Measurements from ENCODE around the gene FRMPD4. TPM values are rescaled to one million over a fixed set of nuclear protein-coding genes. Genes with fewer than 3 reads are reported as not detected.

Gene FRMPD4
- total and polyA plus RNA-seq, 2 donors (not counting 1 experiment from before 2014, with no cell fraction given): 0.50 to 1.5 TPM

- Histone ChIP-seq H3K27ac (ENCODE audit: insufficient read depth, low read length) (no peak overlapping the region), H3K4me1 (ENCODE audit: control insufficient read depth, extremely low read depth, insufficient read depth, low read length) (no peaks in the 10 kb centered on the region), H2AFZ (ENCODE audit: low read length) (peak overlapping the region; percentile 53), H3K9me3 (ENCODE audit: control insufficient read depth, insufficient read depth, low read depth, low read length) (no peaks in the 10 kb centered on the region), H3K9ac (ENCODE audit: insufficient read depth, low read length) (no peak overlapping the region), H3K79me2 (ENCODE audit: control insufficient read depth, insufficient read depth, low read length) (peaks cover 2% of the 10 kb centered on the region), H3K27me3 (ENCODE audit: control insufficient read depth, insufficient read depth, low read length) (no peaks in the 10 kb centered on the region), H3K4me3 (replicated peaks in 1 of 4; ENCODE audit: control extremely low read depth in 1 of 4, insufficient read depth in 1 of 4, low read depth in 3 of 4, low read length in 4 of 4) (peak overlapping the region; percentile 41 to 57 (median 51)), H4K20me1 (ENCODE audit: control insufficient read depth, extremely low read depth, insufficient read depth, low read length) (no peaks in the 10 kb centered on the region), H3K4me2 (ENCODE audit: extremely low read depth, insufficient read depth, low read length) (peak overlapping the region; percentile 80), H3K36me3 (ENCODE audit: control insufficient read depth, insufficient read depth, low read length) (no peaks in the 10 kb centered on the region)
- DNase-seq (ENCODE audit: low read depth in 2 of 2): peak in 1 of 2 donors; percentile 9
- TF ChIP-seq EZH2 (IDR thresholded peaks at IDR 0.05; ENCODE audit: low read length, missing control alignments) (no peak), CTCF (conservative IDR thresholded peaks at IDR 0.05 in 1 of 2, IDR thresholded peaks at IDR 0.05 in 1 of 2; ENCODE audit: low read depth in 1 of 2, low read length in 2 of 2) (no peak)
Measured at GRCh38 chrX:12137951-12138360, 317 bp upstream of the FRMPD4 start.

GRCh38 chrX:12139934-12140611, 1.8 kb downstream of the FRMPD4 start:
- H3K27ac ChIP-seq (ENCODE audit: insufficient read depth, low read length): no peak overlapping the region
- no peak overlapping the region for H2AFZ ChIP-seq (ENCODE audit: low read length)
- DNase-seq (ENCODE audit: low read depth in 2 of 2): no peak
- H3K9me3 ChIP-seq (ENCODE audit: control insufficient read depth, insufficient read depth, low read depth, low read length): no peaks in the 10 kb centered on the region
- no peaks in the 10 kb centered on the region for H3K36me3 ChIP-seq (ENCODE audit: control insufficient read depth, insufficient read depth, low read length)
- H3K4me3 ChIP-seq (replicated peaks in 1 of 4; ENCODE audit: control extremely low read depth in 1 of 4, insufficient read depth in 1 of 4, low read depth in 3 of 4, low read length in 4 of 4): peak overlapping the region in 1 of 4 experiments; percentile 17
- no peaks in the 10 kb centered on the region for H4K20me1 ChIP-seq (ENCODE audit: control insufficient read depth, extremely low read depth, insufficient read depth, low read length)
- H3K79me2 ChIP-seq (ENCODE audit: control insufficient read depth, insufficient read depth, low read length): peaks cover 2% of the 10 kb centered on the region
- no peaks in the 10 kb centered on the region for H3K27me3 ChIP-seq (ENCODE audit: control insufficient read depth, insufficient read depth, low read length)
- no peaks in the 10 kb centered on the region for H3K4me1 ChIP-seq (ENCODE audit: control insufficient read depth, extremely low read depth, insufficient read depth, low read length)
- TF ChIP-seq CTCF (conservative IDR thresholded peaks at IDR 0.05 in 1 of 2, IDR thresholded peaks at IDR 0.05 in 1 of 2; ENCODE audit: low read depth in 1 of 2, low read length in 2 of 2) (no peak), EZH2 (IDR thresholded peaks at IDR 0.05; ENCODE audit: low read length, missing control alignments) (no peak)
- no peak overlapping the region for H3K9ac ChIP-seq (ENCODE audit: insufficient read depth, low read length)
- peak overlapping the region; percentile 66 for H3K4me2 ChIP-seq (ENCODE audit: extremely low read depth, insufficient read depth, low read length)

GRCh38 chrX:12141511-12141910, 3.2 kb downstream of the FRMPD4 start:
- H3K4me1 ChIP-seq (ENCODE audit: control insufficient read depth, extremely low read depth, insufficient read depth, low read length): no peaks in the 10 kb centered on the region
- H3K4me2 ChIP-seq (ENCODE audit: extremely low read depth, insufficient read depth, low read length): no peak overlapping the region
- H2AFZ ChIP-seq (ENCODE audit: low read length): no peak overlapping the region
- no peaks in the 10 kb centered on the region for H3K27me3 ChIP-seq (ENCODE audit: control insufficient read depth, insufficient read depth, low read length)
- no peak for DNase-seq (ENCODE audit: low read depth in 2 of 2)
- H3K9ac ChIP-seq (ENCODE audit: insufficient read depth, low read length): no peak overlapping the region
- peaks cover 2% of the 10 kb centered on the region for H3K79me2 ChIP-seq (ENCODE audit: control insufficient read depth, insufficient read depth, low read length)
- no peaks in the 10 kb centered on the region for H3K36me3 ChIP-seq (ENCODE audit: control insufficient read depth, insufficient read depth, low read length)
- TF ChIP-seq EZH2 (IDR thresholded peaks at IDR 0.05; ENCODE audit: low read length, missing control alignments) (no peak), CTCF (conservative IDR thresholded peaks at IDR 0.05 in 1 of 2, IDR thresholded peaks at IDR 0.05 in 1 of 2; ENCODE audit: low read depth in 1 of 2, low read length in 2 of 2) (no peak)
- H4K20me1 ChIP-seq (ENCODE audit: control insufficient read depth, extremely low read depth, insufficient read depth, low read length): no peaks in the 10 kb centered on the region
- H3K9me3 ChIP-seq (ENCODE audit: control insufficient read depth, insufficient read depth, low read depth, low read length): no peaks in the 10 kb centered on the region
- H3K27ac ChIP-seq (ENCODE audit: insufficient read depth, low read length): no peak overlapping the region
- no peak overlapping the region for H3K4me3 ChIP-seq (replicated peaks in 1 of 4; ENCODE audit: control extremely low read depth in 1 of 4, insufficient read depth in 1 of 4, low read depth in 3 of 4, low read length in 4 of 4)
